ENCODE measurements around the gene RUNX1. TPM values are rescaled to one million over a fixed set of nuclear protein-coding genes. Genes with fewer than 3 reads are reported as not detected.

Gene RUNX1
- total and polyA plus RNA-seq, 2 of the 13 experiments (the other 11 are each of a cell fraction or from before 2014, with no cell fraction given): 5.4 to 6.4 TPM

- H3K9ac ChIP-seq (ENCODE audit: insufficient read depth, low read depth, low read length): no peak overlapping the region
- CTCF ChIA-PET (ENCODE audit: low intra/inter-chr PET ratio, low total read pairs): no interaction called here
- peaks cover 13% of the 10 kb centered on the region for H3K4me1 ChIP-seq (ENCODE audit: insufficient read depth, low read length)
- no peak overlapping the region for H2AFZ ChIP-seq (ENCODE audit: low read length)
- in situ Hi-C loops (cut with HindIII; ENCODE audit: extremely low pct_ligation_motif_present, low pct_unique_long_range_greater_than_20kb) (no loop called here), intact Hi-C loops (cut with micrococcal nuclease; ENCODE audit: unreplicated experiment) (no loop called here)
- ATAC-seq (no peak), DNase-seq (ENCODE audit: low spot score) (no peak), FAIRE-seq (no peak)
- no peaks in the 10 kb centered on the region for H3K27me3 ChIP-seq (ENCODE audit: control insufficient read depth in 1 of 2, insufficient read depth in 2 of 2, low read length in 2 of 2)
- H3K9me3 ChIP-seq (ENCODE audit: low read length): no peaks in the 10 kb centered on the region
- H3K79me2 ChIP-seq (ENCODE audit: insufficient read depth, low read length): no peaks in the 10 kb centered on the region
- H3K4me3 ChIP-seq (replicated peaks in 1 of 3; ENCODE audit: insufficient read depth in 1 of 3, low read depth in 2 of 3, low read length in 3 of 3): no peak overlapping the region
- no TSS peak for BruUV-seq (replicated peaks)
- POLR2A ChIA-PET: no interaction called here
- no peak for TF ChIP-seq RNF219 (CRISPR knock-in tag; IDR thresholded peaks at IDR 0.05)
- no peak for TF ChIP-seq RBFOX2 (IDR thresholded peaks at IDR 0.05; ENCODE audit: low read depth, low read length)
- no peak for TF ChIP-seq ZNF20 (CRISPR knock-in tag; IDR thresholded peaks at IDR 0.05)
- no peak for TF ChIP-seq ZNF672 (CRISPR knock-in tag; IDR thresholded peaks at IDR 0.05)
- TF ChIP-seq SP1 (IDR thresholded peaks at IDR 0.05): no peak
- TF ChIP-seq SP1 (CRISPR knock-in tag; IDR thresholded peaks at IDR 0.05): no peak
- TF ChIP-seq ZNF343 (CRISPR knock-in tag; IDR thresholded peaks at IDR 0.05): no peak
- no peak for TF ChIP-seq SATB2 (CRISPR knock-in tag; IDR thresholded peaks at IDR 0.05)
- TF ChIP-seq ZNF160 (CRISPR knock-in tag; IDR thresholded peaks at IDR 0.05): no peak
- TF ChIP-seq ZNF740 (CRISPR knock-in tag; IDR thresholded peaks at IDR 0.05): no peak
- TF ChIP-seq ATF1 (CRISPR knock-in tag; IDR thresholded peaks at IDR 0.05): no peak
- TF ChIP-seq TRIM24 (CRISPR knock-in tag; IDR thresholded peaks at IDR 0.05): no peak
- TF ChIP-seq NFIB (CRISPR knock-in tag; IDR thresholded peaks at IDR 0.05; ENCODE audit: borderline replicate concordance): no peak
- TF ChIP-seq KLF9 (CRISPR knock-in tag; IDR thresholded peaks at IDR 0.05; ENCODE audit: low read depth): no peak
- no peak for TF ChIP-seq DDIT3 (CRISPR knock-in tag; IDR thresholded peaks at IDR 0.05)
- TF ChIP-seq ZHX2 (IDR thresholded peaks at IDR 0.05; ENCODE audit: low read depth): no peak
- no peak for TF ChIP-seq ZHX2 (CRISPR knock-in tag; IDR thresholded peaks at IDR 0.05; ENCODE audit: borderline replicate concordance)
- WGBS (ENCODE audit: low lambda C conversion rate): 50% methylated on average over 6 of the region's 6 CpGs
- no peak overlapping the region for H3K4me2 ChIP-seq (ENCODE audit: low read depth, low read length)
- no peaks in the 10 kb centered on the region for H4K20me1 ChIP-seq (ENCODE audit: insufficient read depth, low read length)
- H3K36me3 ChIP-seq (replicated peaks in 1 of 2; ENCODE audit: control insufficient read depth in 1 of 2, insufficient read depth in 2 of 2, low read length in 2 of 2): no peaks in the 10 kb centered on the region
- H3K27ac ChIP-seq (ENCODE audit: extremely low read length, insufficient read depth, low read length): no peak overlapping the region
Observed at GRCh38 chr21:34919406-34919805, 129.7 kb downstream of the RUNX1 start.

All from HepG2 (cell line).